Transverse colon (tissue), 4 donors: Measurements from ENCODE around the gene FOXP4. TPM values are rescaled to one million over a fixed set of nuclear protein-coding genes. Genes with fewer than 3 reads are reported as not detected.

Experiments
- DNase-seq: peaks from one replicate; pipeline ENCODE4 v3.0.0-alpha.2; 2019
- H3K27ac ChIP-seq, 4 donors: fragments of 200-600 bp; sonication (generic); 2 replicates each; pipeline ENCODE4 v1.5.1; 2016 to 2018; ENCODE audit warnings: inconsistent platforms in 4 of 4
- H3K27me3 ChIP-seq: fragments of 200-600 bp; sonication (generic); 2 replicates; pipeline ENCODE4 v1.5.1; 2017; ENCODE audit warnings: inconsistent platforms
- H3K36me3 ChIP-seq, 4 donors: fragments of 200-600 bp; sonication (generic); 2 replicates each; pipeline ENCODE4 v1.5.1; 2017 to 2019; ENCODE audit warnings: inconsistent platforms in 4 of 4
- H3K4me1 ChIP-seq, 4 donors: fragments of 200-600 bp; sonication (generic); 2 replicates each; pipeline ENCODE4 v1.5.1; 2017 to 2020; ENCODE audit warnings: inconsistent platforms in 4 of 4
- H3K4me3 ChIP-seq, 4 donors: fragments of 200-600 bp; sonication (generic); 1 replicate in 1 of 4; 2 replicates in 3 of 4; pipeline versions ENCODE4 v1.5.1 to v1.6.1; 2017 to 2019; ENCODE audit warnings: inconsistent platforms in 4 of 4
- H3K9me3 ChIP-seq, 2 donors: fragments of 200-600 bp; sonication (generic); 2 replicates each; pipeline ENCODE4 v1.5.1; 2017 to 2019; ENCODE audit warnings: inconsistent platforms in 2 of 2
- CTCF ChIP-seq, 5 experiments: fragments of 200-600 bp in 3 of 5; fragments of 450-650 bp in 2 of 5; sonication (generic) in 3 of 5; IDR thresholded peaks; 1 replicate in 2 of 5; 2 replicates in 3 of 5; pipeline ENCODE4 v1.5.1; 2016 to 2017; ENCODE audit warnings: antibody characterized with exemption in 5 of 5, inconsistent platforms in 3 of 5, mild to moderate bottlenecking in 2 of 5, moderate library complexity in 1 of 5
- EP300 ChIP-seq: sonication (generic); formaldehyde crosslinking; IDR thresholded peaks from one replicate; pipeline ENCODE4 v1.6.1; 2017; ENCODE audit warnings: antibody characterized with exemption, low read depth
- POLR2A ChIP-seq: fragments of 450-650 bp; IDR thresholded peaks from one replicate; pipeline ENCODE4 v1.6.1; 2016; ENCODE audit warnings: antibody characterized with exemption, mild to moderate bottlenecking, moderate library complexity
- POLR2AphosphoS5 ChIP-seq, 3 donors: sonication (generic); formaldehyde crosslinking; IDR thresholded peaks; one replicate each; pipeline ENCODE4 v1.6.1; 2016; ENCODE audit warnings: antibody characterized with exemption in 3 of 3
- WGBS, 2 donors: methylation state at CpG; one replicate each; pipeline ENCODE4 v1.1.5; 2018; ENCODE audit warnings: low coverage in 1 of 2; 5-methylcytosine and 5-hydroxymethylcytosine counted together
- in situ Hi-C, 4 donors: fragments of 200-750 bp; cut with MboI; loops; one replicate each; pipeline versions ENCODE4 v1.15.0 to v1.15.1; 2017; ENCODE audit warnings: low sequenced_read_pairs in 3 of 4, low pct_ligation_motif_present in 1 of 4, low pct_unique_long_range_greater_than_20kb in 1 of 4
- intact Hi-C: fragments of 100-400 bp; cut with DNase I; formaldehyde crosslinking; loops from one replicate; pipeline ENCODE4 v1.15.1; 2023; ENCODE audit warnings: low total_unique reads
- total RNA-seq, 4 donors: library from RNA; depleted of rRNA; stranded (reverse); fragments of >200 nt; gene quantifications; one replicate each; pipeline ENCODE4 v1.1.0, GENCODE V29; 2016

FOXP4 gene
- total RNA-seq, 4 donors from 2014 or later = 13.8 to 45.6 (median 17.2) TPM

GRCh38 chr6:41596807-41597206 lies 50.6 kb downstream of the FOXP4 start:
- no peak overlapping the region for H3K27ac ChIP-seq
- peaks cover 0 to 5% (median 0%) of the 10 kb centered on the region in 4 donors for H3K36me3 ChIP-seq
- intact Hi-C loops = no loop called here
- DNase-seq = no peak
- peaks cover under 1 to 4% (median 2%) of the 10 kb centered on the region in 4 donors for H3K4me1 ChIP-seq
- H3K9me3 ChIP-seq = no peaks in the 10 kb centered on the region
- in situ Hi-C loops = loop anchor here (10.0 to 25.0 kb wide), 6 partner anchors 78 to 232 kb away; no protein-coding TSS in a partner anchor
- TF ChIP-seq EP300 = no peak
- no peak for TF ChIP-seq POLR2A
- TF ChIP-seq POLR2AphosphoS5 (IDR thresholded peaks at IDR 0.05) = no peak
- TF ChIP-seq CTCF (IDR thresholded peaks at IDR 0.05) = no peak
- 95 to 100% methylated on average over 1 to 11 of the region's 11 CpGs for WGBS, 2 donors
- no peak overlapping the region for H3K4me3 ChIP-seq
- H3K27me3 ChIP-seq = no peaks in the 10 kb centered on the region

- Histone ChIP-seq H3K4me3 (no peak overlapping the region), H3K4me1 (peaks cover 7 to 10% (median 8%) of the 10 kb centered on the region in 4 donors), H3K27me3 (no peaks in the 10 kb centered on the region), H3K9me3 (no peaks in the 10 kb centered on the region), H3K36me3 (peaks cover 0 to 5% (median 0%) of the 10 kb centered on the region in 4 donors), H3K27ac (no peak overlapping the region)
- intact Hi-C loops = no loop called here
- TF ChIP-seq CTCF (IDR thresholded peaks at IDR 0.05) = no peak
- no peak for TF ChIP-seq POLR2A
- no peak for TF ChIP-seq POLR2AphosphoS5 (IDR thresholded peaks at IDR 0.05)
- TF ChIP-seq EP300 = no peak
- in situ Hi-C loops = loop anchor here (10.0 to 25.0 kb wide), 6 partner anchors 77 to 233 kb away; no protein-coding TSS in a partner anchor
- DNase-seq = no peak
- WGBS, 2 donors = 90% methylated on average over 12 of the region's 19 CpGs; no CpG with 5 or more reads in 1 of the 2 donors
Measured at GRCh38 chr6:41597246-41598000, 51.2 kb downstream of the FOXP4 start.

GRCh38 chr6:41598670-41599014 lies 52.5 kb downstream of the FOXP4 start:
- H3K27me3 ChIP-seq = no peaks in the 10 kb centered on the region
- H3K9me3 ChIP-seq = no peaks in the 10 kb centered on the region
- intact Hi-C loops (no loop called here), in situ Hi-C loops (loop anchor here (10.0 to 25.0 kb wide), 6 partner anchors 76 to 234 kb away; no protein-coding TSS in a partner anchor)
- no peak for TF ChIP-seq POLR2AphosphoS5 (IDR thresholded peaks at IDR 0.05)
- no peak for TF ChIP-seq EP300
- TF ChIP-seq POLR2A = no peak
- TF ChIP-seq CTCF (IDR thresholded peaks at IDR 0.05) = no peak
- no peak for DNase-seq
- no peak overlapping the region for H3K27ac ChIP-seq
- H3K4me1 ChIP-seq = peaks cover 16 to 20% (median 18%) of the 10 kb centered on the region in 4 donors
- H3K4me3 ChIP-seq = no peak overlapping the region
- H3K36me3 ChIP-seq = peaks cover 0 to 5% (median 0%) of the 10 kb centered on the region in 4 donors
- 93% methylated on average over 6 of the region's 8 CpGs; no CpG with 5 or more reads in 1 of the 2 donors for WGBS, 2 donors

GRCh38 chr6:41599015-41599851 lies 53.1 kb downstream of the FOXP4 start:
- Histone ChIP-seq H3K4me3 (no peak overlapping the region), H3K4me1 (peaks cover 16 to 20% (median 18%) of the 10 kb centered on the region in 4 donors), H3K9me3 (no peaks in the 10 kb centered on the region), H3K36me3 (peaks cover 0 to 5% (median 0%) of the 10 kb centered on the region in 4 donors), H3K27me3 (no peaks in the 10 kb centered on the region), H3K27ac (no peak overlapping the region)
- no peak for TF ChIP-seq EP300
- no peak for TF ChIP-seq POLR2A
- no peak for TF ChIP-seq CTCF (IDR thresholded peaks at IDR 0.05)
- TF ChIP-seq POLR2AphosphoS5 (IDR thresholded peaks at IDR 0.05) = no peak
- intact Hi-C loops = no loop called here
- WGBS, 2 donors = 74% methylated on average over 15 of the region's 21 CpGs; no CpG with 5 or more reads in 1 of the 2 donors
- in situ Hi-C loops = loop anchor here (10.0 to 25.0 kb wide), 6 partner anchors 76 to 234 kb away; no protein-coding TSS in a partner anchor
- no peak for DNase-seq
